WERI-Rb-1 (cell line): Measurements from ENCODE around the gene TSPEAR.

Experiments used
- DNase-seq: peaks from one replicate; pipeline ENCODE4 v3.0.0-alpha.2; 2020
- H3K27ac ChIP-seq: fragments of 250-450 bp; sonication (Bioruptor Pico); 2 replicates; pipeline ENCODE4 v1.5.1; 2020; ENCODE audit warnings: mild to moderate bottlenecking, moderate library complexity
- H3K27me3 ChIP-seq: fragments of 250-450 bp; sonication (Bioruptor Pico); 2 replicates; pipeline ENCODE4 v1.5.1; 2021; ENCODE audit warnings: mild to moderate bottlenecking, low read depth, moderate library complexity; ENCODE audit not compliant: insufficient read depth, severe bottlenecking
- H3K36me3 ChIP-seq: fragments of 250-450 bp; sonication (Bioruptor Pico); 2 replicates; pipeline ENCODE4 v1.5.1; 2020; ENCODE audit warnings: mild to moderate bottlenecking, moderate library complexity
- H3K4me3 ChIP-seq: 2 replicates; pipeline ENCODE4 v1.5.1; 2011; ENCODE audit warnings: low read depth, mild to moderate bottlenecking, control low read depth, low read length
- H3K9me3 ChIP-seq: fragments of 250-450 bp; sonication (Bioruptor Pico); 2 replicates; pipeline ENCODE4 v1.5.1; 2021; ENCODE audit warnings: mild to moderate bottlenecking, moderate library complexity; ENCODE audit not compliant: severe bottlenecking
- TF ChIP-seq, protein P1 (sequence below): IDR thresholded peaks from 2 replicates; pipeline ENCODE4 v1.5.1; 2011; ENCODE audit warnings: low read depth, mild to moderate bottlenecking, control low read depth, inconsistent platforms, low read length

TSPEAR gene

DNA sequence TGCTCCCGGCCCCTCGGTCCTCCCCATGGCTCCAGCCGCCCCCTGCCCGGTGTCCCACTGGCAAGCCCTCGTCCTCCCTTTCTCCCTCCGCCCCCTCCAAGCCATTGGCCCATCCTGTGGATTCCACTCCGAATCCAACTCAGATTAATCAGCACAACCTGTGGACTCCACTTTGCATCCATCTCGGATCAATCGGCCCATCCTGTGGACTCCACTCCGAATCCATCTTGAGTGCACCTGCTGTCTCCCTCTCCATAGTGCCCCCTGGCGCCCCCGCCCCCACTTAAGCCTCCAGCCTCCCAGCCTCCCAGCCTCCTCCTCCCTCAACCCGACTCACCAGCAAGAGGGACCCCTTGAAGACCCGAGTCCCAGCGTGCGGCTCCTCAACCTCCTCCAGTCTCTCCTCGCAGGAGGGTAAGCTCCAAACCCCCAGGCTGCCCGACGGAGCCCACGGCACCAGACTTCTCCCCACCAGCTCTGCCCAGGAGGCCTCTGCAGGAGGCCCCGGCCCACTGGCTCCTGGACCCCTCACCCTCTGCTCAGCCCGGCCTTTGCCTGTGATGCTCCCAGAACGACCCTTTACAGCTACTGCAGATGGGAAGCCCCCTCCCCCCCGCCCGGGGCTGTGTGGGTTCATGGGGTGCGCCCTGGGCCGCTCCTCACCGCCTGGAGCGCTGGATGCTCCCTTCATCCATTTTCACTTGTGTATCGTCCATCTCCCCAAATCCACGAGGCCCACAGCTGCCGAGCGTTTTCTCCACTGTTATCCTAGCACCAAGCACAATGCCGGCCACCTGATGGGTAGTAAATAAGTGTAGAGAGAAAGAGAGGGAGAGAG is 40.6 kb upstream of the TSPEAR start:
- TF ChIP-seq, protein P1, sequence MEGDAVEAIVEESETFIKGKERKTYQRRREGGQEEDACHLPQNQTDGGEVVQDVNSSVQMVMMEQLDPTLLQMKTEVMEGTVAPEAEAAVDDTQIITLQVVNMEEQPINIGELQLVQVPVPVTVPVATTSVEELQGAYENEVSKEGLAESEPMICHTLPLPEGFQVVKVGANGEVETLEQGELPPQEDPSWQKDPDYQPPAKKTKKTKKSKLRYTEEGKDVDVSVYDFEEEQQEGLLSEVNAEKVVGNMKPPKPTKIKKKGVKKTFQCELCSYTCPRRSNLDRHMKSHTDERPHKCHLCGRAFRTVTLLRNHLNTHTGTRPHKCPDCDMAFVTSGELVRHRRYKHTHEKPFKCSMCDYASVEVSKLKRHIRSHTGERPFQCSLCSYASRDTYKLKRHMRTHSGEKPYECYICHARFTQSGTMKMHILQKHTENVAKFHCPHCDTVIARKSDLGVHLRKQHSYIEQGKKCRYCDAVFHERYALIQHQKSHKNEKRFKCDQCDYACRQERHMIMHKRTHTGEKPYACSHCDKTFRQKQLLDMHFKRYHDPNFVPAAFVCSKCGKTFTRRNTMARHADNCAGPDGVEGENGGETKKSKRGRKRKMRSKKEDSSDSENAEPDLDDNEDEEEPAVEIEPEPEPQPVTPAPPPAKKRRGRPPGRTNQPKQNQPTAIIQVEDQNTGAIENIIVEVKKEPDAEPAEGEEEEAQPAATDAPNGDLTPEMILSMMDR = no peak

DNA sequence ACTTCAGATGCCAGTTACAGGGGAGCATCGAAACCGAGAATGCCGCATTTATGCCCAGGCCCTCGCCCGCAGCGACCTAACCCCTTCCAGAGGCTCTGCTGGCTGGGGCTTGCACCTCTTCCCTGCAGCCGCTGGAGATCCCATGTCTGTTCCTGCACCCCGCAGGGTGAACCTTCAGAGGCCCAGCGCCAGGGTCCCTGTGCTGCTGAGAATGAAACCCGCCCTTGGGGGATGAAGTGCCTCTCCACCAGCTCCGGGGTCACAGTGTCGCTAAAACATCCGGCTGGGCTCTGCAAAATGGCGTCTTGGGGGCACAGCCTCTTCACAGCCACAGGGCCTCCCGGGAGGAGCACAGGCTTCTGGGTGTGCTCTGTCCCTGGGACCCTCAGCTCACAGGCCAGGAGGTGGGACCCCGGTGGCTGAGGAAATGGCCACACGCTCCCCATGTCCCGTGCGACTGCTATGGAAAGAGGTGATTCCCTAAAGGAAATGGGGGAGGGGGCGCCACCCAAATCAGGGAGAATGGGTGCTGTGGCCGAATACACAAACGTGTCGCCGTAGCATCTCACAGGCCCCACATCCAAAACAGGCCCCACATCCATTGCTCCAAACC is 39.9 kb upstream of the TSPEAR start:
- Histone ChIP-seq H3K27ac (no peak overlapping the region), H3K27me3 (no peaks in the 10 kb centered on the region), H3K36me3 (no peaks in the 10 kb centered on the region), H3K9me3 (peaks cover 15% of the 10 kb centered on the region), H3K4me3 (no peak overlapping the region)
- DNase-seq = no peak
- TF ChIP-seq, protein P1 = no peak

More for the DNA sequence above, 40.6 kb upstream of the TSPEAR start:
- H3K9me3 ChIP-seq = peaks cover 11% of the 10 kb centered on the region
- H3K4me3 ChIP-seq = no peak overlapping the region
- no peak overlapping the region for H3K27ac ChIP-seq
- no peaks in the 10 kb centered on the region for H3K36me3 ChIP-seq
- H3K27me3 ChIP-seq = no peaks in the 10 kb centered on the region
- no peak for DNase-seq

DNA sequence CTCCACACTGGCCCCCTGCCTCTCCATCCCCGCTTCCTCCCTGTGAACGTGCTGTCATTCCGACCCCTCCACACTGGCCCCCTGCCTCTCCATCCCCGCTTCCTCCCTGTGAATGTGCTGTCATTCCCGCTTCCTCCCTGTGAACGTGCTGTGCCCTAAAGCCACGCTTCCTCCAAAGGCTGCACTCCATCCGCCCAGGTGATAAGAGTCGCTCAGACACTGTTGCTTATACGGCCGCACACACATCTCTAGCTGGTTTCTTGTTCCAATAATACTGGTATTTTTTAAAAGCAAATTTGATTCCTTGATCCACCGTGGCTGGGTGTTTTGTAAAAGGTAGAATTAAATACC is 39.3 kb upstream of the TSPEAR start:
- TF ChIP-seq, protein P1 = no peak
- no peak for DNase-seq
- H3K36me3 ChIP-seq = no peaks in the 10 kb centered on the region
- no peak overlapping the region for H3K27ac ChIP-seq
- no peak overlapping the region for H3K4me3 ChIP-seq
- peaks cover 15% of the 10 kb centered on the region for H3K9me3 ChIP-seq
- no peaks in the 10 kb centered on the region for H3K27me3 ChIP-seq

DNA sequence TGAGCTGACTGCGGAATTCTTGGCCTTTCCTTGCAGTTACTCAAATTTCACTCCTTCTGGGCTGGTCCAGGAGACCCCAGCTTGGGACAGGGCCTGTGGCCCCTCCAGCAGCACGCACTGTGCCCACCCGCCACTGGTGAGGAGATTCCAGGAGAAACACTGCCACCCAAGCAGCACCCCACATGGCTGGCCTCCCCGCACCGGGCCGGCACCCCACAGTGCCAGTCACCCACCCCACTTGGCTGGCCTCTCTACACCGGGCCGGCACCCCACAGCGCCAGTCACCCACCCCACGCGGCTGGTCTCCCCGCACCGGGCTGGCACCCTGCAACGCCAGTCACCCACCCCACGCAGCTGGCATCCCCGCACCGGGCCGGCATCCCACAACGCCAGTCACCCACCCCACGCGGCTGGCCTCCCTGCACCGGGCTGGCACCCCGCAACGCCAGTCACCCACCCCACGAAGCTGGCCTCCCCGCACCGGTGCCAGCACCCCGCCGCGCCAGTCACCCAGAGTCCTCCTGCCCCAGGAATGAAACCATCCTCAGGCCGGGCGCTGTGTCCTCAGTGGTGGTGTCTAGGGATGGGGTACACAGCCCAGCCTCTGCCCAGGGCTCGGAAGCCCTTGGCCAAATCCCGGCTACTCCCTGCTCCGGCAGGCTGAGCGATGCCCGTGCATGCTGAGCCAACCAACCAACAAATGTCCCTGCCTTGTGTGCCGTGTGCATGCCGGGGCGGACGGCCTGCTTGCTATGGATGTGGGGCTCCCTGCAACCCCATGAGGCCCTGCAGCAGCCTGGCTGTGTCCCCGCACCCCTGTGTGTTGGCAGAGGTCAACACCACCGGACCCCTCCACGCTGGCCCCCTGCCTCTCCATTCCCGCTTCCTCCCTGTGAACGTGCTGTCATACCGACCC is 38.6 kb upstream of the TSPEAR start:
- TF ChIP-seq, protein P1 = no peak

DNA sequence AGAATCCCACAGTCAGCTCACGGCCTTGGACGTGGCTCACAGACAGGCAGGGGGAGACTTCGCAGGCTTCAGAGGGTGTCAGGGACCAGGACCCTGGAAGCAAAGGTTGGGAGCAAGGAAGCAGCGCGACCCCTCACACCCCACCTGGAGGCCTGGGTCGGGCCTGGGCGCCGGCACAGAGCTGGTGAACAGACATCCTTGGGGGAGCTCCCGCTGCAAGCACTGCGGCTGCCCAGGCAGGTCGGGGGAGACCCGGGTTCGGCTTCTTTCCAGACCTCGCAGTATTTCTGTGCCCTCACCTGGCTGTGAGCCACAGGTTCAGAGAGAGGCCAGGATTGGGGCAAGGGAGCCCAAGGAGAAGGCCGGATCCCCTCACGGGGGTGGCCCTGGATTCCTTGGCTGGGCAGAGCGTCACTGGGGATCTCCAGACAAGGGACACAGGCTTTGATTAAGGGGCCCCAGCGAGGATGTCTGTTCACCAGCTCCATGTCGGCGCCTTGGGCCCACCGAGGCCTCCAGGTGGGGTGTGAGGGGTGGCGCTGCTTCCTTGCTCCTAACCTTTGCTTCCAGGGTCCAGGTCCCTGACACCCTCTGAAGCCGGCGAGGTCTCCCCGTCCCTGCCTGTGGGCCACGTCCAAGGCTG is 37.9 kb upstream of the TSPEAR start:
- no peak overlapping the region for H3K4me3 ChIP-seq
- DNase-seq = no peak
- TF ChIP-seq, protein P1 = no peak
- no peaks in the 10 kb centered on the region for H3K27me3 ChIP-seq
- H3K36me3 ChIP-seq = no peaks in the 10 kb centered on the region
- no peak overlapping the region for H3K27ac ChIP-seq
- peaks cover 9% of the 10 kb centered on the region for H3K9me3 ChIP-seq

More for the DNA sequence above, 38.6 kb upstream of the TSPEAR start:
- H3K4me3 ChIP-seq = no peak overlapping the region
- DNase-seq = no peak
- no peaks in the 10 kb centered on the region for H3K36me3 ChIP-seq
- no peak overlapping the region for H3K27ac ChIP-seq
- H3K27me3 ChIP-seq = no peaks in the 10 kb centered on the region
- peaks cover 15% of the 10 kb centered on the region for H3K9me3 ChIP-seq
